H1 (cell line): ENCODE data around the gene TIAM2.

Experiments used
- ASH2L ChIP-seq: fragments of 200-600, 300-600 bp; sonication (generic); IDR thresholded peaks from one replicate; pipeline ENCODE4 v1.7.1; 2017; ENCODE audit warnings: low read length
- CTCF ChIP-seq, 3 experiments: IDR thresholded peaks; 1 replicate in 2 of 3; 2 replicates in 1 of 3; pipeline versions ENCODE4 v1.5.1 to v1.6.1; 2011; ENCODE audit warnings: low read length in 3 of 3, mild to moderate bottlenecking in 3 of 3, inconsistent platforms in 2 of 3, low read depth in 1 of 3, moderate library complexity in 1 of 3; ENCODE audit not compliant: insufficient read depth in 1 of 3; ENCODE audit errors: control extremely low read depth in 1 of 3
- EP300 ChIP-seq, 2 experiments: IDR thresholded peaks; 1 replicate in 1 of 2; 2 replicates in 1 of 2; pipeline ENCODE4 v1.6.1; 2011 to 2012; ENCODE audit warnings: low read depth in 2 of 2, low read length in 2 of 2, mild to moderate bottlenecking in 2 of 2, borderline replicate concordance in 1 of 2, inconsistent platforms in 1 of 2, moderate library complexity in 1 of 2
- EZH2 ChIP-seq: fragments of 200-600 bp; sonication (generic); IDR thresholded peaks from 2 replicates; pipeline ENCODE4 v1.7.1; 2012; ENCODE audit warnings: low read depth, mild to moderate bottlenecking, moderate library complexity, low read length, inconsistent platforms; ENCODE audit not compliant: severe bottlenecking
- HDAC2 ChIP-seq, 2 experiments: fragments of 300-600 bp in 1 of 2; sonication (generic) in 1 of 2; IDR thresholded peaks; 2 replicates each; pipeline ENCODE4 v1.6.1; 2011 to 2012; ENCODE audit warnings: low read depth in 2 of 2, low read length in 2 of 2, mild to moderate bottlenecking in 2 of 2, moderate library complexity in 2 of 2, borderline replicate concordance in 1 of 2, inconsistent platforms in 1 of 2
- JUN ChIP-seq: IDR thresholded peaks from 2 replicates; pipeline ENCODE4 v1.6.1; 2011; ENCODE audit warnings: low read depth, mild to moderate bottlenecking, improper control_type of control experiment, low read length
- MAX ChIP-seq: IDR thresholded peaks from 2 replicates; pipeline ENCODE4 v1.6.1; 2012; ENCODE audit warnings: inconsistent platforms
- PHF8 ChIP-seq: fragments of 200-600 bp; sonication (generic); conservative IDR thresholded peaks from 2 replicates; pipeline ENCODE4 v1.7.1; 2012; ENCODE audit warnings: low read depth, mild to moderate bottlenecking, inconsistent platforms, low read length, moderate library complexity
- POLR2AphosphoS5 ChIP-seq: IDR thresholded peaks from 2 replicates; pipeline ENCODE4 v1.6.1; 2011; ENCODE audit warnings: low read depth, low read length
- SP1 ChIP-seq: IDR thresholded peaks from 2 replicates; pipeline ENCODE4 v1.6.1; 2011; ENCODE audit warnings: low read depth, low read length
- ZNF274 ChIP-seq: IDR thresholded peaks from 2 replicates; pipeline ENCODE4 v1.7.0; 2012; ENCODE audit warnings: low read length, borderline replicate concordance; ENCODE audit errors: extremely low read depth

GRCh38 chr6:155303361-155303870 lies 308.3 kb downstream of the TIAM2 start:
- TF ChIP-seq PHF8 (no peak), POLR2AphosphoS5 (no peak), ASH2L (no peak), HDAC2 (IDR thresholded peaks at IDR 0.05; ENCODE audit: borderline replicate concordance in 1 of 2, low read depth in 2 of 2, low read length in 2 of 2) (no peak), CTCF (IDR thresholded peaks at IDR 0.05; ENCODE audit: control extremely low read depth in 1 of 3, insufficient read depth in 1 of 3, low read depth in 1 of 3, low read length in 3 of 3) (no peak), JUN (no peak), EZH2 (no peak), ZNF274 (no peak), SP1 (no peak), MAX (no peak), EP300 (IDR thresholded peaks at IDR 0.05; ENCODE audit: borderline replicate concordance in 1 of 2, low read depth in 2 of 2, low read length in 2 of 2) (no peak)
